Measurements from ENCODE around the gene HCFC1R1.
"Not testable (repeated sequence)": the region's sequence is repeated elsewhere in the genome, so short reads cannot be mapped to it uniquely, and the experiment has no call there.

- TF ChIP-seq CTCF (conservative IDR thresholded peaks at IDR 0.05; ENCODE audit: low read depth in 2 of 2); EZH2 (IDR thresholded peaks at IDR 0.05; ENCODE audit: low read depth, unreplicated experiment); CREB1 (CRISPR knock-in tag; IDR thresholded peaks at IDR 0.05; ENCODE audit: low read depth); POLR2AphosphoS5 (IDR thresholded peaks at IDR 0.05; ENCODE audit: low read depth); EZH2phosphoT487 (IDR thresholded peaks at IDR 0.05; ENCODE audit: unreplicated experiment); JUNB (IDR thresholded peaks at IDR 0.05; ENCODE audit: unreplicated experiment); STAT1 (IDR thresholded peaks at IDR 0.05; ENCODE audit: unreplicated experiment); ETS1 (IDR thresholded peaks at IDR 0.05); ZNF331 (CRISPR knock-in tag; IDR thresholded peaks at IDR 0.05; ENCODE audit: low read depth); ZNF114 (CRISPR knock-in tag; IDR thresholded peaks at IDR 0.05); NANOG (IDR thresholded peaks at IDR 0.05; ENCODE audit: borderline replicate concordance); ZNF462 (CRISPR knock-in tag; IDR thresholded peaks at IDR 0.05): not testable (repeated sequence)
- TF ChIP-seq, protein P1, sequence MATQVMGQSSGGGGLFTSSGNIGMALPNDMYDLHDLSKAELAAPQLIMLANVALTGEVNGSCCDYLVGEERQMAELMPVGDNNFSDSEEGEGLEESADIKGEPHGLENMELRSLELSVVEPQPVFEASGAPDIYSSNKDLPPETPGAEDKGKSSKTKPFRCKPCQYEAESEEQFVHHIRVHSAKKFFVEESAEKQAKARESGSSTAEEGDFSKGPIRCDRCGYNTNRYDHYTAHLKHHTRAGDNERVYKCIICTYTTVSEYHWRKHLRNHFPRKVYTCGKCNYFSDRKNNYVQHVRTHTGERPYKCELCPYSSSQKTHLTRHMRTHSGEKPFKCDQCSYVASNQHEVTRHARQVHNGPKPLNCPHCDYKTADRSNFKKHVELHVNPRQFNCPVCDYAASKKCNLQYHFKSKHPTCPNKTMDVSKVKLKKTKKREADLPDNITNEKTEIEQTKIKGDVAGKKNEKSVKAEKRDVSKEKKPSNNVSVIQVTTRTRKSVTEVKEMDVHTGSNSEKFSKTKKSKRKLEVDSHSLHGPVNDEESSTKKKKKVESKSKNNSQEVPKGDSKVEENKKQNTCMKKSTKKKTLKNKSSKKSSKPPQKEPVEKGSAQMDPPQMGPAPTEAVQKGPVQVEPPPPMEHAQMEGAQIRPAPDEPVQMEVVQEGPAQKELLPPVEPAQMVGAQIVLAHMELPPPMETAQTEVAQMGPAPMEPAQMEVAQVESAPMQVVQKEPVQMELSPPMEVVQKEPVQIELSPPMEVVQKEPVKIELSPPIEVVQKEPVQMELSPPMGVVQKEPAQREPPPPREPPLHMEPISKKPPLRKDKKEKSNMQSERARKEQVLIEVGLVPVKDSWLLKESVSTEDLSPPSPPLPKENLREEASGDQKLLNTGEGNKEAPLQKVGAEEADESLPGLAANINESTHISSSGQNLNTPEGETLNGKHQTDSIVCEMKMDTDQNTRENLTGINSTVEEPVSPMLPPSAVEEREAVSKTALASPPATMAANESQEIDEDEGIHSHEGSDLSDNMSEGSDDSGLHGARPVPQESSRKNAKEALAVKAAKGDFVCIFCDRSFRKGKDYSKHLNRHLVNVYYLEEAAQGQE (IDR thresholded peaks at IDR 0.05; ENCODE audit: unreplicated experiment): not testable (repeated sequence)
These were observed 45.4 kb upstream of the HCFC1R1 start for GRCh38 chr16:3069146-3069545.

Measured in GM23338 (cell line).